ENCODE data around the gene HARBI1.
"Not testable (repeated sequence)": the region's sequence is repeated elsewhere in the genome, so short reads cannot be mapped to it uniquely, and the experiment has no call there.

Gene HARBI1

DNA sequence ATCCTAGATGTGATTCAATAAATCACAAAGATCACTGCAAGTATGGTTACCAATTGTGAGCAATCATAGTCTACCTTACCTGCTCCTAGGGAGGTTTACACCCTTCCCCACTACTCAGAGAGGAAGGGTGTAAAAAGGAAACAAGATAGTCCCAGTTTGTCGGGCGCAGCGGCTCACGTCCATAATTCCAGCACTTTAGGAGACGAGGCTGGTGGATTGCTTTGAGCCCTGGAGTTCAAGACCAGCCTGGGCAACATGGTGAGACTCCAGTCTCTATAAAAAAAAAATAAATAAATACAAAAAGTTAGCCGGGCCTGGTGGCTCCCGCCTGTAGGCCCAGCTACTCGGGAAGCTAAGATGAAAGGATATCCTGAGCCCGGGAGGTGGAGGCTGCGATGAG is 22.2 kb downstream of the HARBI1 start:
- DNase-seq: no peak

DNA sequence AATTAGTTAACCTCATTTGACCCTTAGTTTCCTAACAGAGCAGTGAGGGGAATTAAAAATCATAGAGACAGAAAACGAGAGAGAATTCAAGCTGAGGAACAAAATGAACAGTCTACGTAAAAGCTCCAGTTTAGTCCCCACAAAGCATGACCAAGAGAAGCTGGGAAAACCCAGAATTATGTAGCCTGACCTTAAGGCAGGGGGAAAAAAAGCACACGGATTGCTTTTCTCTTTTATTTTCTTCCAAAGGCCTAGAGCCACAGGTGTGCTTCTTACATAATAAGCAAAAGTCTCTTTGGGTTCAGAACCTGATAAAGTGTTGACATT is 22.7 kb downstream of the HARBI1 start:
- DNase-seq: no peak

DNA sequence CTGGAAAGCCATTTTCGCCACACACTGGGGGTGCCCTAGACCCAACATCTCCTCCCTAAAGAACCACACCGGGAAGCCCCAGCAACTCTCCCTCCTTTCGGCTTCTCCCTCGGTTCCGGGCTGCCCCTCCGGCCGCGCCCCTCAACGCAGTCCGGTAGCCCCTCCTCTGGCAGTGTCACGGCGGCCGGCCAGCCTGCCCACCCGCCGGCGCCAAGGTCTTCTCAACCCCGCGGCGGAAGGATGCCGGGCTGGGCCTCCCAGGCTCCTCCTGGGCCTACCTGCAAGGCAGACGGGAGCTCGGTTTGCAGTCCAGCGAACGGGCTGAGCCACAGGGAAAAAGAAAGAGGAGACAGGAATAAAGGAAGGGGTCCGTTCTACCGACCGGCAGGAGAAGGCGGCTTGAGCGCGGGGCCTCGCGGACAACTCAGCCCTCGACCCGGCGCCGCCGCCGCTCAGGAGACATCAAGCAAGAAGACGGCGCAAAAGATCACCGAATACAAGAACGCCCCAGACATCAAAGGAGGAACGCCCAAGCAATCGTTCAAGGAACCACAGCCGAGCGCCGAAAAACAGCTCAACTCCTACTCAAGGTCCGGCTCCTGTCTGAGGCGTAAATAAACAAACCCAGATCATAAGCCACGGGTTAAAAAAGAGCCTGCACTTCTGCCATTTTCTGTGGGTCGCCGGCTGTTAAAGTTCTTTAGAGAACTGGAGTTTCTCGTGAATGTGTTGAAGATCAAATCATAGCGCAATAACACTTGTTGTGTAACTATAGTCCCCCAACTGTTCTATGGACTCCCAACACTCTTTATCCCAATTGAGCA is 23.3 kb downstream of the HARBI1 start, which contains the start of gene AMBRA1:
AMBRA1 (minus strand) TSS at position 474 of the 824 bp plus-strand sequence. CDS start 45,643 bp downstream, outside the sequence.
- peak; percentile 67 for DNase-seq

DNA sequence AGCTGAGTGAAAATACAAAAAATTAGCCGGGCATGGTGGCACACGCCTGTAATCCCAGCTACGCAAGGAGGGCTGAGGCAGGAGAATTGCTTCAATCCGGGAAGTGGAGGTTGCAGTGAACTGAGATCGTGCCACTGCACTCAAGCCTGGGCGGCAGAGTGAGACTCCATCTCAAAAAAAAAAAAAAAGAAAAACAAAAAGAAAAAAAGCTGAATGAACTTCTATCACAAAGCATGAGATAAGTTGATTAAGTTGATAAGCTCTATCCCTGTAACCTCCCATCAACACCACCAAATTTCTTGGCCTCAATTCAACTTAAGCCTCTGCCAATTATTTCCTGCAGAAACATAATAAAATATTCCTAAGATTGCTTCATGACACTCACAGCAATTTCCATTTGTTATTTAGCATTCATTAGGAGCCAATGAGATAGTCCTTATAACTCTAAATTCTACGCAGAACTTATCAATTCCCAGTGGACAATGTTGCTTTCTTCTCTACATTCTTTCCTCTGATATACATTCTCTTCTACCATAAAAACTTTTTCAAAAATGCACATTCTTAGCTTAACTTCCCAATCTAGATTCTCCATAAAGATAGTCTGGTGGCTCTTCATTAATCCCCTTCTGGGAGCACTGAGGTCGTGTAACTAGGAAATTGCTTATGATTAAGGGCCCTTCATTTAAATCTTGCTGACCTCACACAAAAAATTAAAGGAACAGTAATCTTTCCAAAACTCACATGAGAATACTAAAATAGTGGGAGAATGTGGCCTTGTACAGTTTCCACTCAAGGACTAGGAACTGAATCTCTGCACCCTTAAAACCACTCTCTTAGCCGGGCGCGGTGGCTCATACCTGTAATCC is 26.1 kb downstream of the HARBI1 start:
- no peak for DNase-seq

DNA sequence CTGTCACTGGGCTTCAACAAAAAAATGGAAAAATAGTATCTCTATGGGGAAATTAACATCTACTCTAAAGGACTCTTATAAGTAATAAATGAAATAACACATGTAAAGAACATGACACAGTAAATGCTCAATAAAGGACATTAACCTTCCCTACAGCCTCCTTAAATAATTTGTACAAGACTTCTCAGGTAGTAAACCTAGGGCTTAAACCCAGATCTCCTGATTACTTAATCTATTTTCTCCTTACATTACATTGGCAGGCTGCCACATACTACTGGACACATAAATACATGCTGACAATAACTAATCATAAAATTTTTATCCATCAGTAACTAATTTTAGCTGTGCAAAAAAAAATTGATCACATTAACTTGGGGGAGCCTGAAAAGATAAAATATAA is 28.1 kb downstream of the HARBI1 start:
- DNase-seq: no peak

DNA sequence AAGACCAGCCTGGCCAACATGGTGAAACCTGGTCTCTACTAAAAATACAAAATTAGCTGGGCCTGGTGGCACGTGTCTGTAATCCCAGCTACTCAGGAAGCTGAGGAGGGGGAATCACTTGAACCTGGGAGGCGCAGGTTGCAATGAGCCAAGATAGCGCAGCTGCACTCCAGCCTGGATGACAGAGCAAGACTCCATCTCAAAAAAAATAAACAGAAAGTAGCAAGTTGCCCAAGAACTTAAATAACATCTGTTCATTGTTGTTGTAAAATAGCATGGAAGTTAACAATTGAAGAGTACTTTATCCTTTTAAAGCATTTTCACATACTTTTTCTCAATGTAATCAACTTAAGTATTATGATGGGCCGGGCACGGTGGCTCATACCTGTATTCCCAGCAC is 28.9 kb downstream of the HARBI1 start:
- DNase-seq: no peak

DNA sequence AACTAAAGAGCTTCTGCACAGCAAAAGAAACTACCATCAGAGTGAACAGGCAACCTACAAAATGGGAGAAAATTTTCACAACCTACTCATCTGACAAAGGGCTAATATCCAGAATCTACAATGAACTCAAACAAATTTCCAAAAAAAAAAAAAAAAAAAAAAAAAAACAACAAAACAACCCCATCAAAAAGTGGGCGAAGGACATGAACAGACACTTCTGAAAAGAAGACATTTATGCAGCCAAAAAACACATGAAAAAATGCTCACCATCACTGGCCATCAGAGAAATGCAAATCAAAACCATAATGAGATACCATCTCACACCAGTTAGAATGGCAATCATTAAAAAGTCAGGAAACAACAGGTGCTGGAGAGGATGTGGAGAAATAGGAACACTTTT is 33.5 kb downstream of the HARBI1 start:
- DNase-seq: not testable (repeated sequence)

DNA sequence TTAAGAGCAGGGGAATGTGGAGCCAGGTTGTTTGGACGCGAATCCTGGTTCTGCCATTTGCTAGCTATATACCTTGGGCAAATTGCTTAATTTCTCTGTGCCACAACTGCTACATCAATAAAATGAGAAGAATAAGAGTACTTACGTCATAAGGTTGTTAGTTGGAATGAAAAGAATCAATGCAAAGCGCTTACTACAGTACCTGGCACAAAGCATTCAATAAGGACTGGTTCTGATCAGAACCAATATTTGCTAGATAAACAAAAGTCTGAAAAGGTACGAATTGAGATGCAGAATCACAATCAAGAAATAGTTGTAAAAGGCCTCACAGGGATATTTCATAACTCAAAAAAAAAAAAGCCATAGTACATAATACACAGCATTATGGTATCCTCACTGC is 34.4 kb downstream of the HARBI1 start:
- no peak for DNase-seq

DNA sequence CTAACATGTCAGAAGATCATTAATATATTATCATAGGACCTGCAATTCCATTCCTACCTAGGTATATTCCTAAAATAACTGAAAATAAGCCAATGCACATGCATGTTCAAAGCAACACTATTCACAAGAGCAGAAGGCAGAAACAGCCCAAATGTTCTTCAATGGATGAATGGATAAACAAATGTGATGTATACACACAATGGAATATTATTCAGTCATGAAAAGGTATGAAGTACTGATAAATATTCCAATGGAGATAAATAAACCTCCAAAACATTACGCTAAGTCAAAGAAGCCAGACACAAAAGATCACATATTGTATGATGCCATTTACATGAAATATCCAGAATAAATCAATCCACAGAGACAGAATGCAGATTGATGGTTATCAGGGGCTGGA is 40.0 kb downstream of the HARBI1 start:
- DNase-seq: no peak

DNA sequence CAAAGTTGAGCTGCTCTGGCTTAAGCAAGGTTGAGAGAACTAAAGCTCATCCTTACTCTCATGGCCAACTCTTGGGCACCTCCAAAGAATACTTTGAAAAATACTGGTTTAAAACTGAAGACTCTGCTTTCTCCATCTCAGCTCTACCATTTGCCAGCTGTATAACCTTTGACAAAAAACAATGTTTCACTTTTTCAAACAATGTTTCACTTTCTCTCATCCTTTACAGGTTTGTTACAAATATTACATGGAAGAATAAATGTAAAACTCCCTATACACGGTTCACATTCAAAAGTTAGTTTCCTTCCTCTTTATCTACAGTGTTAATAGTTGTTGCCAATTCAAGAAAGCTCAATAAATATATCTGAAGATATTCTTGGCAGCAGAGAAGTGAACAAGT is 42.4 kb downstream of the HARBI1 start:
- no peak for DNase-seq

DNA sequence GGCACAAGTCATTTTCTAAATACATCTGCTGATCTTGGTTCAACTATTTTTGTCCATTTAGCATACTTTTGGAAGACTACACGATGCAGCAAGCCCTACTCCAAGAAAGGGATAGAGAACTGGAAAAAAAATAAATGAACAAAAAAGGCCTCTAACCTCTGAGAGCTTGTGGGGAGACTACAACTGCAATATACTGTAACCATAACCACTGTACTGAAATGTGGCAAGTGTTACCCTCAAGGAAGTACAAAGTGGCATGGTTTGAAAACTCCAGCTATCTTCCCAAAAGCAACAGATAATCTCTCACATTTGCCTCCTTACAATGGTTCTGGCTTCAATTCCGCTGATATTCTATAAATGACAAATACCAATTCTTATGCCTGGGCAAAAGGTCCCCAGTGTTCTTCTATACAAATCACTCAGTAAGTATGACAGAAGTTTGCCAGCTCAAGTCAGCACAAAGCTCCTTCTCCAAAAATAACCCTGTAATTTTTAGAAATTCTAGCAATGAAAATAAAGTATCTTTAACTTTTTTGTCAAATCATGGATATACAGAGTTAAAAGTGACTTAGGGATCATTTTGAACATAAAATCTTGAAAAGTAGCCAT is 46.1 kb downstream of the HARBI1 start:
- no peak for DNase-seq

DNA sequence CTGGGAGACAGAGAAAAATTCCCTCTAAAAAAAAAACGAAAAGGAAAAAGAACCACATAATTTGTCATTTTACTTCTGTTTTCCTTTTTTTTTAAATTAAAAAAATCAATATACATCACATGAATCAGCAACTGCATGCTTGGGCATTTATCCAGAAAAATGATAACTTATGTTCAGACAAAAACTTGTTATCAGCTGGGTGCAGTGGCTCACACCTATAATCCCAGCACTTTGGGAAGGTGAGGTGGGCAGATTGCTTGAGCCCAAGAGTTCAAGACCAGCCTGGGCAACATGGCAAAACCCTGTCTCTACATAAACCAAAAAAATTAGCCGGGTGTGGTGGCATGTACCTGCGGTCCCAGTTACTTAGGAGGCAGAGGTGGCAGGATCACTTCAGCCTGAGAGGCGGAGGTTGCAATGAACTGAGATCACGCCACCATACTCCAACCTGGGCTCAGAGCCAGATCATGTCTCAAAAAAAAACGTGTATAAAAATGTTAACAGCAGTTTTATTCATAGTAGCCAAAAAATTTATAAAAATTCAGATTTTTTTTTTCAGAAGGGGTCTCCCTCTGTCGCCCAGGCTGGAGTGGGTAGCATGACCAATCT is 51.7 kb downstream of the HARBI1 start:
- DNase-seq: no peak

DNA sequence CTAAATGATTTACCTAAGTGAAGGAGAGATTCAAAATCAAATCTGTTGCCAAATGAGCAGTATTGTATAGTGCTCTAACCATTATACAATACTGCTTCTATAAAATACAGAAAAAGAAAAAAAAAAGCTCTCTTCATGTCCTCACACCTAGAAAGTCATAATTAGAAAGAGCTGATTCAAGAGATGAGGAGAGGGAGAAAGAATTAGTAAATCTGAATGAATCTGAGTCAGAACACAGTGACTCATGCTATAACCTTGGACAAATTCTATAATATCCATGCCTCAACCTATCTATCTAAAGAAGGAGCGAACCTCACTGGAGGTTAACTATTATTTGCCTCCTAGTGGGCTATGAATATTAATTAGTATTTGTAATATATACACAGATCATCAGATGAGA is 52.6 kb downstream of the HARBI1 start:
- DNase-seq: no peak

DNA sequence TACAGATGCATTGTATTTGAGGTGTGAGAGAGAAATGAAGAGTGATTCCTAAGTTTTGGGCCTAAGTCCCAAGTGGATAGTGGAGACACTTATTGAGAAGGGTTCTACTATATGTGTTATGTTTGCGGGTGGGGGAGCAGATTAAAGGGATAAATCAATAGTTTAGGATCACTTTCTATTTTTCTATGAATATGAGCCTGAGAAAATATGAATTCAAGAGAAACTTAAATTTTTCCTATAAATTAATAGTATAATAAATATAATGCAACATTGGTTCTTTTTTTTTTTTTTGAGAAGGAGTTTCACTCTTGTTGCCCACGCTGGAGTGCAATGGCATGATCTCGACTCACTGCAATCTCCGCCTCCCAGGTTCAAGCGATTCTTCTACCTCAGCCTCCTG is 54.5 kb downstream of the HARBI1 start:
- no peak for DNase-seq

DNA sequence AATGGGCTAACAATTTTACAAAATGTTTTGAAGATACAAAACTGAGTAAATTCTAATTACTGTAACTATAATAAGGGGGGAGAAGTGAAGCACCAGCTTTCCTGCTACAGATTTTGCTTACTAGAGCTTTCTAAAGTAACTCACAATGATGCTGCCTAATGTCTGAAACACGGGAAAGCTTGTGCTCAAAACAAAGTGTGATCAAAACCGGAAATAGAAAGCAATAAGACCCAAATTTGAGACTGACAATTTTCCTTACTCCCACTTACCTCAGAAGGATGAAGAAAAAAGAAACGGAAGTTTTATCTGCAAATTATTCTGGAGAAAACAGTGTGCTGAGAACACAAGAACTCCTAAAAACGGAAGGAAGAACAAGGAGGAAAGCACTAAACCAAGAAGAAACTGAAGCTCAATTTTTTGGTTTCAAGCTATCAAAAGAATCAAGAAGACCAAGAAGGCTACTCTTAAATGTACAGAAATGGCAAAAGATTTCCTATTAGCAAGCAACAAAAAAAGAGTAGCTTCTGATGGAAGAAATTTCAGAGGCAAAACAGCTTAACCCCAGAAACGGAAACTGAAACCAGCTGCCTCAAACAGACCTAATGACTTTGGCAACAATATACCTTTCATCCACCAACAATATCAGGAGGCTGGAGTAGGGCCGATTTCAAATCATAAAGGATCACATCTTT is 56.6 kb downstream of the HARBI1 start:
- DNase-seq: no peak

DNA sequence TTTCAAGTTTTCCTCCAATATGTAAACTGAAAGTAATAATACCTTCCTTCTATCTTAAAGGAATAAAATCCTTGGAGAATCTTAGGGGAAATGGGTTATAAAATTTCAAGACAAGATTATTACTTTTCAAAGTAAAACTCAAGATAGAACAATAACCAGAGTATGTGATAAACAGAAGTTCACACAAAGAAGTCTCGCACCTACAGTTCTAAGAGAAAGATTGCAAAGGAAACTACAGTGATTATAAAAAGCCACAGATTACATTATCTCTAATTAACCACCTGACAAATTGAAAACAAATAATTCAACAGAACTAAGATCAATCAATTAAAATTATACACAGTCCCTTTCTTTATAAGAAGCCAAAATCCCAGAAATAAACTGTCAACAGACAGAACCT is 57.2 kb downstream of the HARBI1 start:
- DNase-seq: no peak

DNA sequence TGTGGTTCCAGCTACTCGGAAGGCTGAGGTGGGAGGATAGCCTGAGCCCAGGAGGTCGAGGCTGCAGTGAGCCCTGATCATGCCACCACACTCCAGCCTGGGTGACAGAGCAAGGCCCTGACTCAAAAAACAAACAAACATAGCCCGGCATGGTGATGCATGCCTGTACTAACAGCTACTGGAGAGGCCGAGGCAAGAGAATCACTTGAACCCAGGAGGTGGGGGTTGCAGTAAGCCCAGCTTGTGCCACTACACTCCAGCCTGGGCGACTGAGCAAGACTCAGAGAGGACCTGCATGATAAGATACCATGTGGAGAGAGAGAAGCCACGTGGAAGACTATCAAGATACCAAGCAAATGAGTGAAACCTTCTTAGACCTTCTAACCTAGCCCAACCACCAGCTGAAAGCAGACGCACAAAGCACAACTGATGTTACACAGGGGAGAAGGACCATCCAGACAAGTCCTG is 59.3 kb downstream of the HARBI1 start:
- no peak for DNase-seq

DNA sequence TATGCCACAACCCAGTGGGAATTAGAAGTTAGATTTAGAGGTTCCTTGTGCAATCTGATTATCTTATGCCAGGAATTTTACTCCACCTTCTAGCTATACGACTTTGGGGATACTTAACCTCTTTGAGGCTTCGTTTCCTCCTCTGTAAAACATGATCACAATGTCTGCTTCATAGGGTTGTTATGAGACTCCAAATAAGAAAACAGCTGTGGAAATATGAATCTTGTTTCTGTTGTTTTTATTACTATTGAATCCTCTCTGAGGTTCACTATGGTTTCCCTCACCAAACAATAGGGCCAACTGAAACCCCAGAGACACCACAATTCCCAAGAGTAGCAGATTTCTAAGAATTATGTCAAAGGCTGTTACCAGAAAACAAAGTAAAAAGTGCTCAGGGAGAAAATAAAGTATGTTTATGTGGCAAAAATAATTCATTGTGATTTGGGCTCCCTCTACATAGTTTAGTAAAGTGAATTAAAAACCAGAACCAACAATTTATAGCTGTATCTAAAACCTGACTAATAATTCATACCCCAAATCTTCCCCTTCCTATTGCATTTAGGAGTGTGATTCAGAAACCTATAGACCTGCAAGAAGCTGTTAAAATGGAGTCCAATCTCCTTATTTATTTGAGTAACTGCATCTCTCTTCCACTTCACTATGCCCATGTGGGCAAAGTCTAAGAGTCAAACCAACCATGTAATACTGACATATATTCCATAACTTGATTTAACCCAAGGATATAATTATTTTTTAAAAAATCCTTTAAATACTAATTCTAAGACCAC is 61.6 kb downstream of the HARBI1 start:
- no peak for DNase-seq

DNA sequence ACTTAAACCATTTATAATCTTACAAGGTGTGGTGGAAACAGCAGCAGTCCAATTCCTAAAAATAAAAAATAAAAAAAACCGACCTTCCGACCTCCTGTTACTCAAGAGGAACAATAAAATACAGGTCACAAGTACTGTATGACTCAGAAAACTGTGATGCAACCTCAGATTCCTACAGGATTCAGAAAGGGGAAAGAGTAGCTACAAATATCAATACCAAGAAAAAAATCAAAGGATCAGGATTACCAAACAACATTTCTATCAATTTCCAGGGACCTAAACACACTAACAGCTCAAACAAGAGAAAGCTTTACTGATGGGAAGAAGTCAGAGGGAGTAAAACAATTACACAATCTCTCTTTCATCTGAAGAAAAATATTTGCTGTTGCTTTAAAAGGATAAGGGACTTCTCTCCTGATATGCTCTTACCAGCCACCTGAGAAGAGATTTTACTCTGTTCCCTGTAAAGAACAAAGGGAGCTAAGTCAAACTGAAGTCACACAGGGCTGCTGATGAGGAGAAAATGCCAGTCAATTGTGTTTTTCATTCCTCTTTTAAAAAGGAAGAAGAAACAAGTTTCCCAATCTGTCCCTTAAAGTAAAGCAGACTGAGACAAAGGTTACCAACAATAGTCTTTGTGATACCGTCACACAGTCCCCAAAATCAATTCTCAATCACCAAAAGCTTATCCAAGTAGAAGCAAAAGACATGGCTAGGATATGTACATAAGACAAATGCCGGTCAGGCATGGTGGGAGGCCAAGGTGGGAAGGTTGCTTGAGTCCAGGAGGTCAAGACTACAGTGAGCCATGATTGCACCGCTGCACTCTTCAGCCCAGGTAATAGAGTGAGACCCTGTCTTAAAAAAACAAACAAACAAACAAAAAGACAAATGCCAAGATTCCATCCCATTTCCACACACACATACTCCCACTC is 62.5 kb downstream of the HARBI1 start:
- no peak for DNase-seq

DNA sequence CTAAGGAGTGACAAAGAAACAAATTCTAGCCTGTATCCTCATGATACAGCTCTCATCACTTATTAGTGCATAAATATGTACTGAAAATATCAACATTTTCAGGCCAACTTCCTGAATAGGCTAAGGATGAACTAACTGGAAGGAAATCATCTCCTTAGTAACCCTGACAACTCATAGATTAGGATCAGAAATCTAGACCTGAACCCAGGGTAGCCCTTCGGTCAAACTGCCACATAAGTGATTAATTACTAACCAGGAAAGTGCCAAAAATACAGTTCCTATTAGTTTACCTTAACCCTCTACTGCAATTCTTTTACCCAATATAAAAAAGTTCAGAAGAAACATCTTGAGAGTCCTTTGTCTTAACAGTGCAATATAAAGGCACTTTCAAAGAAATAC is 63.2 kb downstream of the HARBI1 start:
- no peak for DNase-seq

Measured in NCI-H1694 (cell line).